Inflammatory macrophage (primary cell): ENCODE measurements around the gene ZNF552.
A peak's percentile ranks its signal among the peaks of the same experiment; 100 is the strongest.
"Not testable (repeated sequence)": the region's sequence is repeated elsewhere in the genome, so short reads cannot be mapped to it uniquely, and the experiment has no call there.

Source experiments
- DNase-seq, 2 donors: peaks; one replicate each; pipeline ENCODE4 v3.0.0-alpha.2; 2020 to 2022

Gene ZNF552

DNA sequence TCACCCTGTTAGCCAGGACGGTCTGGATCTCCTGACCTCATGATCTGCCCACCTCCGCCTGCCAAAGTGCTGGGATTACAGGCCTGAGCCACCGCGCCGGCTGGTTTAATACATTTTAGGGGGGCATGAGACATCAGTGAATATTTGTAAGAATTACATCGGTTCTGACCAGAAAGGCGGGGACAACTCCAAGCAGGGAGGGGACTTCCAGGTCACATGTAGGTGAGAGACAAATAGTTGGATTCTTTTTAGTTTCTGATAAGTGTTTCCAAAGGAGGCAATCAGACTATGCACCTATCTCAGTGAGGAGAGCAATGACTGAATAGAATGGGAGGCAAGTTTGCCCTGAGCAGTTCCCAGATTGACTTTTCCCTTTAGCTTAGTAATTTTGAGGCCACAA is 3.7 kb upstream of the ZNF552 start:
- no peak for DNase-seq

DNA sequence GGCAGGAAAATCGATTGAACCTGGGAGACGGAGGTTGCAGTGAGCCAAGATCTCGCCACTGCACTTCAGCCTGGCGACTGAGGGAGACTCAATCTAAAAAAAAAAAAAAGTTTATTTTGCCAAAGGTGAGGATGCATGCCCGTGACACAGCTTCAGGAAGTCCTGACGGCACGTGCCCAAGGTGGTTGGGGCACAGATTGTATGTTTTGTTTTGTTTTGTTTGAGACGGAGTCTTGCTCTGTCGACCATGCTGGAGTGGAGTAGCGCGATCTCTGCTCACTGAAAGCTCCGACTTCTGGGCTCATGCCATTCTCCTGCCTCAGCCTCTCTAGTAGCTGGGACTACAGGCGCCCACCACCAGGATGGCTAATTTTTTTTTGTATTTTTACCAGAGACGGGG is 3.3 kb upstream of the ZNF552 start:
- DNase-seq, result no peak

DNA sequence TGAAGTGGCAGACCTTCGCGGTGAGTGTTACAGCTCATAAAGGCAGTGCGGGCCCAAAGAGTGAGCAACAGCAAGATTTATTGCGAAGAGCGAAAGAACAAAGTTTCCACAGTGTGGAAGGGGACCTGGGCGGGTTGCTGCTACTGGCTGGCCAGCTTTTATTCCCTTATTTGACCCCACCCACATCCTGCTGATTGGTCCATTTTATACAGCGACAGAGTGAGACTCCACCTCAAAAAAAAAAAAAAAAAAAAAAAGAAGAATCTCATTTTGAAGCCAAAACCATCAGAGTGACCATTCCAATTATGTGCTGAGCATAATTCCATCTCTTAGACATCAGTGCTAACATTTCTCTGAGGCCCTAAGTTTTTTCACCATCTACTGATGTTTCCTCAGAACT is 1.9 kb upstream of the ZNF552 start:
- peak in 1 of 2 donors; percentile 20 for DNase-seq

DNA sequence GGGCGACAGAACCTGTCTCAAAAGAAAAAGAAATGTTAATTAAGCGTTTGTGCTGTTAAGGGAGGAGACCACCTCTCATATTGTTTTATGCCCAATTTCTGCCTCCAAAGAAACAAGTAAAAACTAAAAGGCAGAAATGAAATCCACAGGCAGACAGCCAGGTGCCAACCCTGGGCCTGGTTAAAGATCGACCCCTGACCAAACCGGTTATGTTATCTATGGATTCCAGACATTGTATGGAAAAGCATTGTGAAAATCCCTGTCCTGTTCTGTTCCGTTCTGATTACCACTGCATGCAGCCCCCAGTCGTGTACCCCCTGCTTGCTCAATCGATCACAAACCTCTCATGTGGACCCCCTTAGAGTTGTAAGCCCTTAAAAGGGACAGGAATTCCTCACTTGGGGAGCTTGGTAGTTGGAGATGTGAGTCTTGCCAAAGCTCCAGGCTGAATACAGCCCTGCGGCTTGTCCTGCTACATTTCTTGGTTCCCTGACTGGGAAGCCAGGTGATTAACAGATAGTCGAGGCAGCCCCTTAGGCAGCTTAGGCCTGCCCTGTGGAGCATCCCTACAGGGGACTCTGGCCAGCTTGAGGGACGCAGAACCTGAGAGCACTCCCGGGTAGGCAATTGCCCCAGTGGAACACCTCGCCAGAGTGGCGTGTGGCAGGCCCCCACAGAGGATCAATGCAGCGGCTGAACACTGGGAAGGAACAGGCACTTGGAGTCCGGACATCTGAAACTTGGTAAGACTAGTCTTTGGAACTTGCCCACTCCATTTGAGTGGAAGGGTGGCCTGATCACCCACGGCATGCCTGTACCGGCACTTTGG is 748 bp upstream of the ZNF552 start:
- no peak for DNase-seq

DNA sequence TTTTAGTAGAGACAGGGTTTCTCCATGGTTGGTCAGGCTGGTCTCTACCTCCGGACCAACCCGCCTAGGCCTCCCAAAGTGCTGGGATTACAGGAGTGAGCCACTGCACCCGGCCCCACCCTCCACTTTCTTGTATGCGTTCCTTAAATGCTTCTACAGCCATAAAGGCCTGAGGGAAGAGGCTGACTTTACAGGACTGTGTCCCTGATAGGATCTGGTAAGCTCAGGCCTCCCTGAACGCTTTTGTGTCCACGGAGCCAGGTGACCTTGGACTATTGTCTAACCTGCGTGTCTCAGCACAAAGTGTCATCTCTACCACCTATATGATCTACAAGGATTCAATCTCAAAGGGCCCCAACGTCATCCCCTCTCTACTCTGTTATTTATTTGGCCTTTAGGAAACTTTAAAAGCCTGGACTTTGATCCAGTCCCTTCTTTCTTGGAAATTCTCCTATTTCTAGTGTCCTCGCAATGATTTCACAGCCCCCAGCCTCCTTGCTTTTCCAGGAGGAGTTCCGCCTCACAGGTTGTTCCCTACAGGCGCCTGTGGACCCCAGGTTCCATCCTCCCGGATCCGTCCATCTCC is 701 bp downstream of the ZNF552 start:
- no peak for DNase-seq

DNA sequence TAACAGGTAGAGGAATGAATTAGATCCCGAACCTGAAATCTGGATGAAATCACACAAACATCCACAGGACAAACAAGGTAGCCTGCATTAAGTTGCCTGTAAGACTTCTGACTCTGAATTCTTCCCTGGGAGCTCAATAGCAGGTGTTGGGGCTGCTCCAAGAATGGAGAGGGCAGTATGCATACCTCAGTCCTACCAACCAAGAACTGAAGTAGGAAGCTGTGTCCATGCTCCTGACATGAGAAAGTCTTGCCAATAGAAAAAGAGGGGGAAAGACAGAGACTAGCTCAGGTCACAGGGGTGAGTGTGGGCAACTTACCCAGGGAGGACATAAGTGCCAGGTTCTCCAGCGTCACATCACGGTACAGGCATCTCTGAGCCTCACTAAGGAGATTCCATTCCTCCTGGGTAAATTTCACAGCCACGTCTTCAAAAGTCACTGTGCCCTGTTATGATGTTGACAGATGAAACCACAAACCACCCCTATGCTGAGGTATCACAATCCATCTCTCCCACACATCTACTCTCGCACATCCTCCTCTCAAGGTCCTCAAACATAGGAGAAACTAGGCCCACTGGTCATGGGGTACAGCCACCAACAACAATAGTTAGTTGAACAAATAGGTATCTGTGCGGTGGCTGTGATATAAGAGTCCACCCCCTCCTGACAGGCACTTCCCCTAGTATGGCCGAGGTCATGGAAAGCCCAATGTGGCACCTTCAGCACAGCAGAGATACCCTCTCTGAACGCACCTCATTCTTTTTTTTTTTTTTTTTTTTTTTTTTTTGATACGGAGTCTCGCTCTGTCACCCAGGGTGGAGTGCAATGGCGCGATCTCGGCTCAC is 1.5 kb downstream of the ZNF552 start:
- DNase-seq, result not testable (repeated sequence)

DNA sequence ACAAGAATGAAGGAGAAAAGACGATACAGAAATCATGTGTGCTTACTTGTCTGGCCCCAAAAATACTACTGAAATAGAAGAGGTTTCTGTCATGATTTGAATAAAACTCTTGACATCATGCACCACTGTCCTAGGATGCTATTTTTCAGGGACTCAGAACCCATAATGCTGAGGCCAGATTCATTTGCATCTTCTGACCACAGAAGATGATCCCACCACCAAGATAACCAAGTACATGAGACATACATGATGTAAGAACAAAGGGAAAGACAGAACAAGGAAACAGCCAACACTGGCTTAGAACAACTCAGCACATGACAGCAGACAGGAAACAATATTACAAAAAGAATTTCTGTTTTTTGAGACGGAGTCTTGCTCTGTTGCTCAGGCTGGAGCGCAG is 2.5 kb downstream of the ZNF552 start:
- peak; percentile 27 to 52 for DNase-seq

DNA sequence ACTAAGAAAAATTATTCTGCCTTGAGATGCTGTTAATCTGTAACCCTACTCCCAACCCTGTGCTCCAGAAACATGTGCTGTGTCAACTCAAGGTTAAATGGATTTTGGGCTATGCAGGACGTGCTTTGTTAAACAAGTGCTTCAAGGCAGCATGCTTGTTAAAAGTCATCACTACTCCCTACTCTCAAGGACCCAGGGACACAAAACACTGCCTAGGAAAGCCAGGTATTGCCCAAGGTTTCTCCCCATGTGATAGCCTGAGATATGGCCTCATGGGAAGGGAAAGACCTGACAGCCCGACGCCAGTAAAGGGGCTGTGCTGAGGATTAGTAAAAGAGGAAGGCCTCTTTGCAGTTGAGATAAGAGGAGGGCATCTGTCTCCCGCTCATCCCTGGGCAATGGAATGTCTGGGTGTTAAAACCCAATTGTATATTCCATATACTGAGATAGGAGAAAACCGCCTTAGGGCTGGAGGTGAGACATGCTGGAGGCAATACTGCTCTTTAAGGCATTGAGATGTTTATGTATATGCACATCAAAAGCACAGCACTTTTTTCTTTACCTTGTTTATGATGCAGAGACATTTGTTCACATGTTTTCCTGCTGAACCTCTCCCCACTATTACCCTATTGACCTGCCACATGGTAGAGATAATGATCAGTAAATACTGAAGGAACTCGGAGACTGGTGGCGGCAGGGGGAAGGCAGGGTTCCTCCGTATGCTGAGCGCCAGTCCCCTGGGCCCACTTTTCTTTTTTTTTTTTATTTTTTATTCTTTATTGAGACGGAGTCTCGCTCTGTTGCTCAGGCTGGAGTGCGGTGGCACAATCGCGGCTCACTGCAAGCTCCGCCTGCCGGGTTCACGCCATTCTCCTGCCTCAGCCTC is 4.1 kb downstream of the ZNF552 start:
- DNase-seq, result not testable (repeated sequence)

DNA sequence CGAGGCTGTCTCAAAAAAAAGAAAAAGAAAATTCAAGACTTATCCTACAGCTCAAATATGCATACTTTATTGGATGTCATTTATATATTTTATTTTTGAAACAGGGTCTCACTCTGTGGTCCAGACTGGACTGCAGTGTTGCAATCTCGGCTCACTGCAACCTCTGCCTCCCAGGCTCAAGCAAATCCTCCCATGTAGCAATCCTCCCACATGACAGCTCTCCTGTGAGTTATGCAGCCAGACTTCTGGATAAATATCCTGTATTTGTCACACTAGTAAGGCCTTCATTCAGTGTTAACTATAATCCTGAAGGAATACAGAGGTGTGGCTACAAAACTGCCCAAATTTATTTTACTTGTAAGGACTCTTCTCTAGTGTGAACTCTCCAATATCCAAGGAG is 7.2 kb downstream of the ZNF552 start:
- peak in 1 of 2 donors; percentile 13 for DNase-seq

DNA sequence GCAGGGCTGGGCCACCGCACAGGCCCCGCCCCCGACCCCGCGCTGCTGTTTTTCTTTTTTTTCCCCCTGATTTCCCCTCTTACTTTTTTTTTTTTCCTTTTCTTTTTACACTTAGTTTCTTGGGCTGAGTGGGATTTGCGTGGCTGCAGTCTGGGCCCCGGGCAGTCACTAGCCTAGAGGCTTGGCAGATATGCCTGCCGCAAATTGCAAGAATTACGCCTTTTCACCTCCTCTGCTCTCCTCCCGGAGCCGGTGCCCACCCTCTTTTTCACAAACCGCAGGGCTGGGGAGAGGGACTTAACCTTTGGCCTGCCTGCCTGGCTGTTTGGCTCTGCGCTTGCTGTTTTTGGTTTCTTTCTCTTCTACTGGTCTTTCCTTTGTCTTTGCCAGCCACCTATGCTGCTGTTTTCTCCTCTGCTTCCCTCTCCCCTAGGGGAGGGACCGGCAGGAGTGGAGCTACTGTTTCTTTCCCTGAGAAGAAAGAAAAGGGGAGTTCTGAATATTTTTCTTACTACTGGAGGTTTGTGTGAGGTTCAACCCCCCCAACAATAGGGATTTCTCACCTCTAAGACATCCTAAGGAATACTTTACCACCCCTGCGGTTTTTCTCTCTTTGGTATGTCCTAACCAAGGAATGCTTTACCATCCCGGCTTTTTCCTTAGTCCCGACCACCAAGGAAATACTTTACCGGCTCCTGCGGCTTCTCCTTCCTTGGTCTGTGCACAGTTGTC is 11.0 kb downstream of the ZNF552 start:
- DNase-seq, result peak in 1 of 2 donors; percentile 18

DNA sequence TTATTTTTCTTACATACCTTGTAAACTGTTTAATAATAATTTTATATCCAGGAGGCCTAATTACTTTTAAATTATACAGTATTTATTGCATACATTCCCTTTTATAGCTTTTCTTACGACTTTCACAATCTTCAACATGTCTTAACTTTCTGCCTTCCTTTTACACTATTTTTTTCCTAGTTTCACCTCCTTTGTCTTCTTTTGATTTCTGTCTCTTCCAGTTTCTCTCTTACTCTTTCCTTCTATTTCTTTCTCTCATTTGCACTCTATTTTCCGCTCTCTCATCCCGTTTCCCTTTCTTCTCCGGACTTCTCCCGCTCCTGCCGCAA is 11.5 kb downstream of the ZNF552 start:
- DNase-seq, result no peak

DNA sequence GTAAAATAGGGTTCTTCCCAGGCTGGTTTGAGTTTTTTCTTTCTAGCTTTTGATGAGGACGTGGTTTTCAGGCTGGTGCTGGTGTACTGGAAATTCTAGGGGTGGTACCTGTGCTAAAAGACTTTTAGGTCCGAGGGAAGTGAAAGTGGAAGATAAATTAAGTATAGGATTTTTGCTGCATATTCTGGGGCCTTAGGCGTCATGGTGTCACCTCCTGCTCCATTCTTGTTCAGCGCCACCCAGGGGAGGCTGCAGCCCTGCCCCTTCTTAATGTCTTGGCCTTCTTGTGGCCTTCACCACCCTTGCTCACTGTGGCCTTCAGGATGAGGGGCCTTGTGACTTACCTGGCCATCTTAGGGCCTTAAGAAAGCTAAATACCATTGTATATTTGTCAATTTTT is 12.4 kb downstream of the ZNF552 start:
- DNase-seq, result no peak

DNA sequence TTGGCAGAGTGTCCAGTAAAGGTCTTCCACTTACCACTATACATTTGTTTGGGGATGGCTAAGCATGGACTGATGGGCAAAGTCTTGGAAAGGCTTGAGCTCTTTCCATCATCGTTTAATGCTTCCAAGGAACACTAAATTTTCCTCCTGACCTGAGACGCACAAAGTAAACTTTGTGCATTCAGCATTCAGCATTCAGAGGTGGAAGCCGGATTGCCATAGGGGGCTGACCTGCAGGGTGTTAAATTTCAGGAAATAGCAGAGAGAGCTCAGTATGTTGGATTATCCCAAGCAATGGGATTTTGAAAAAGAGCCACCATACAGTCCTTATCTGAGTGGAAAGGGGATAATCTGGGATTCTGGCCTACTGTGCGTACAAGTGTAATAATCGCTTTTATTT is 14.0 kb downstream of the ZNF552 start:
- DNase-seq, result no peak

DNA sequence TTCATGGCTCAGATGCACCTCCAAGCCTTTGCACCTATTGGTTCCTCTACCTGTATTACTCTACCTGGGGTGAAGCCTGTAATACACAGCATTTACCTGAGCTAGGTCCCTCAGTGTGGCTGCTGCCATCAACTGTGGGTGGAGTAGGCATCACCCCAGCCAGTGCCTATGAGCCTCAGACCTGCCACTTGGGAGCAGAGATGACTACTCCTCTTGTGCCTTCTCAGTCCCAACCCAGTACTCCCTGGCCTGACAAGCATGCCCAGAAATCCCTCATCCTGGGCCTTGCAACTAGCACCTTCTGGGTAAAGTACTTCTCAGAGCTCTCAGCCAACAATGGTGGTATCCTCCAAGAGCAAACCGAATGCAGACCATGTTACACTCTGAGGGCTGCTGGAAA is 18.1 kb downstream of the ZNF552 start:
- DNase-seq, result not testable (repeated sequence)

DNA sequence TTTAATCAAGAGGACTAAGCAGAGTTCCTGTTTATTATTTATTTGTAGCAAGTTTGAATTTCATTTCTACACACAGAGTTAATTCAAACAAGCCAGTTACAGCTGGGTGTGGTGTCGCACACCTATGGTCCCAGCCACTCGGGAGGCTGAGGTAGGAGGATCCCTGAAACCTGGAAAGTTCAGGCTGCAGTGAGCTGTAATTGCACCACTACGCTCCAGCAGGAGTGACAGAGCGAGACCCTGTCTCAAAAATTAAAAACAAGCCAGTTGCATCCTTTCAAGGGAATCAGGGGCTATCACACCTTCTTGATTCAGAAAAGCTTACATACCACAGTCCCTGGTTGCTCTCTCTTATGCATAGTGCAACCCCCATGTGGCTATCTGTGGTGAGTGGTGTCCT is 25.4 kb downstream of the ZNF552 start:
- no peak for DNase-seq

DNA sequence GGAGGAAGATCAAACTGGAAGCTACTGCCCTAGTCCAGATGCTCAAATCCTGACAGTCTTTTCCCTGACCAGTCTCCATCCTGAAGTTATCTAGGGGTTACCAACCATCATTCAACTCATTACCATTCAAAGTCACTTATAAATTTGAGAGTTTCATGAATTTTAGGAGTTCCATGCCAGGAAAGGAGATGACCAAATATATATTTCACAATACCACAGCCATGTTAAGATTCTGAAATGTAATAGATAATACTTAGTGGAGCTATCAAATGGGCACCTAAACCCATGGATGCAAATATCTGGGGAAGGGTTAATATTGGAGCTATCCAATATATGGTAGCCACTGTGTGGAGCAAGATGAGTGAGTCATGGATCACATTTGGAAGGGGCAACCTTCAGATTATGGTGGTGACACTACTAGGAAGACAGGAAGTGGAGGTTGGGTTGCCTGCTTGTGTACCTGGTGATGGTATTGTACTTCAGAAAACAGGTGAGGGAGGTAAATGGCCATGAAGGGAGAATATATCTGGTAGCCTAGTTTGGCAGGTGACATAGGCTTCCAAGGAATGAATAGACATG is 26.5 kb downstream of the ZNF552 start:
- DNase-seq, result no peak

DNA sequence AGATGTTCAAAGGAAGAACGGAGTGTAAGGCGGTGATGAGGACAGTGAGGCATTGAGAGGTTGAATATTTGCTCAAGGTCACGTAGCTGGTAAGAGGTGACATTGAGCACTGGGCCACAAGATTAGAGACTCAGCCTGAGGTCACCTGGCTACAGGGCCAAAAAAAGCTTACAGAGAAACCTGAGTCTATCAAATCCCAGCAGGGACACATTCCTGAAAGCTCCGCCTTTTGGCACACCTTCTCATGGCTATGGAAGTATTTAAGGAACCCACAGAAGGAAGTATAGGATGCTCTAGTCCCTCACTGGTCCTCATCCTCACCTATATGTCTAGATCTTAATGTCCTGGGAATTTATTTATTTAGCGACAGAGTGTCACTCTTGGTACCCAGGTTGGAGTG is 27.8 kb downstream of the ZNF552 start:
- DNase-seq, result no peak

DNA sequence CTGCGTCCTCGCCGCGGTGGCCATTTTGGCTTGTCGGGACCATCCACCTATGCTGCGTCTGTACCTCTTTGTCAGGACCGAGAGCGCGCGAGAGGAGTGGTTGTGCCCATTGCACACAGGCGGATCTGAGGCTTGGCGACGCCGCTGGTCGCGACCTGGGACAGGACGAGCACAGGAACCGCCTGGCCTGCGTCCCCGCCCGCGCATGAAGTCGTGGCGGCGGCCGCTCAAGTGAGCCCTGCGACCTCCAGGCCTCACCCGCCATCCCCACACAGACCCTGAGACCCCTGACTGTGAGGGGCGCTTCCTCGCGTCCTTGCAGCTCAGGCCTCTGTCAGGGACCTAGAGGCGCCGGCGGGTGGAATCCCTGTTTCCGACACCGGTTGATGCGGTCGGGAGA is 28.4 kb downstream of the ZNF552 start:
- DNase-seq, result no peak

DNA sequence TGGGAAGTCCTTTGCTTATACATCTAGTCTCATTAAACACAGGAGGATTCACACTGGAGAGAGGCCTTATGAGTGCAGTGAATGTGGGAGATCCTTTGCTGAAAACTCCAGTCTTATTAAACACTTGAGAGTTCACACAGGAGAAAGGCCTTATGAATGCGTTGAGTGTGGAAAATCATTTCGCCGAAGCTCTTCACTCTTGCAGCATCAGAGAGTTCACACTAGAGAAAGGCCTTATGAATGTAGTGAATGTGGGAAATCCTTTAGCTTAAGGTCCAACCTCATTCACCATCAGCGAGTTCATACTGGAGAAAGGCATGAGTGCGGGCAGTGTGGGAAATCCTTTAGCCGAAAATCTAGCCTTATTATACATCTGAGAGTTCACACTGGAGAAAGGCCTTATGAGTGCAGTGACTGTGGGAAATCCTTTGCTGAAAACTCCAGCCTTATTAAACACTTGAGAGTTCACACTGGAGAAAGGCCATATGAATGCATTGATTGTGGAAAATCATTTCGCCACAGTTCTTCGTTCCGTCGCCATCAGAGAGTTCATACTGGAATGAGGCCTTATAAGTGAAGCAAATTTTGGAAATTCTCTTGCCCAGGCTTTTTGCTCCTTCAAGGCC is 35.4 kb downstream of the ZNF552 start:
- no peak for DNase-seq

DNA sequence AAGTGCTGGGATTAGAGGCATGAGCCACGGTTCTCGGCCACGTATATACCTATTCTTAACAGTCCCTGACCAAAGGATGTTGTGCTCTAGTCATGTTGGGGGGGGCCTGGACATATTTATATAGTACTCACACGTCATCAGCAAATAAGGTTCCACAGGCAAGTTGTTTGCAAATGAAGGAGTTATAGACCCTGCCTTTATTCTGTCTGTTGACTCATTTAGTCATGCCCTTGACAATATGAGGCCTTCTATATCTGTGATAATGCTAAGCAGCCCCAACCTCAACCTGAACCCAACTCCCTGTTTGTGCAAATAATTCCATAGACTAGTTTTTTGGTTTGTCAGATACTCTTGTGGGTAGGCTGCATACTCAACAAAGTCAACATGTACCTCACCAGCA is 36.4 kb downstream of the ZNF552 start:
- no peak for DNase-seq

DNA sequence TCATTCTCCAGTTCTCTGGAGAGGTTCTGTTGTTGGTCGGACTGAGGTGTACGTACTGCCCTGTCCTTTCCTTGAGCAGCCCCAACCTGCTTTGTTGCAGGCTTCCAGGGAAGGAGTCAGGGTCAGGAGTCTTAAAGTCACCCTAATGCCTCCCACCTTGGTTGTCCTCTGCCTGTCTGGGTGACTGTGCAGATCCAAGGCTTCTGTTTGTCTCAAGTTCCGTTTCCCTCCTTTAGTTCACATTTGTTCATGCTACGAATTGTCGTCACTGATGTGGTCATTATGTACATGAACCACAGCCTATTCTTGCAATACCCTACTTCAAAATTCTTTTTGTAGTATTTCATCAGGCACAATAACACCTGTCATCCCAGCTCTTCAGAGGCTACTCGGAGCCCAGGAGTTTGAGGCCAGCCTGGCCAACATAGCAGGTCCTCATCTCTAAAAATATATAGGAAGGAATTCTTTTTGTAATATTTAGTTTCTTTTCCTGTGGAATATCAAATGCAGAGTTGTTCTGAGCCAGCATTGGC is 37.9 kb downstream of the ZNF552 start:
- no peak for DNase-seq
